Glutamatergic neuron (in vitro differentiated cells): ENCODE data around the gene CA9. TPM values are rescaled to one million over a fixed set of nuclear protein-coding genes. Genes with fewer than 3 reads are reported as not detected.

Experiments
- DNase-seq: peaks from one replicate; pipeline ENCODE4 v3.0.0; 2022
- H3K27ac Mint-ChIP-seq: one replicate; pipeline ENCODE4 v1.8.0; 2020; ENCODE audit warnings: mild to moderate bottlenecking, mixed read lengths, inconsistent platforms; ENCODE audit not compliant: unreplicated experiment
- H3K27me3 Mint-ChIP-seq: one replicate; pipeline ENCODE4 v1.8.0; 2020; ENCODE audit warnings: mild to moderate bottlenecking, moderate library complexity, mixed read lengths, inconsistent platforms; ENCODE audit not compliant: unreplicated experiment
- H3K36me3 Mint-ChIP-seq: one replicate; pipeline ENCODE4 v1.8.0; 2020; ENCODE audit warnings: mild to moderate bottlenecking, mixed read lengths, inconsistent platforms; ENCODE audit not compliant: unreplicated experiment
- H3K4me1 Mint-ChIP-seq: one replicate; pipeline ENCODE4 v1.8.0; 2020; ENCODE audit warnings: mild to moderate bottlenecking, low read depth, mixed read lengths, inconsistent platforms; ENCODE audit not compliant: unreplicated experiment
- H3K4me3 Mint-ChIP-seq: one replicate; pipeline ENCODE4 v1.8.0; 2020; ENCODE audit warnings: mild to moderate bottlenecking, mixed read lengths, inconsistent platforms; ENCODE audit not compliant: unreplicated experiment
- H3K9me3 Mint-ChIP-seq: one replicate; pipeline ENCODE4 v1.8.0; 2020; ENCODE audit warnings: mild to moderate bottlenecking, moderate library complexity, mixed read lengths, inconsistent platforms; ENCODE audit not compliant: unreplicated experiment
- total RNA-seq: library from RNA; stranded (reverse); fragmentation: NEBNext Ultra II Directional; extraction: Animal tissue kit (Norgen Biotek cat#: 25700); gene quantifications from one replicate; pipeline ENCODE4 v1.2.1, GENCODE V29; 2021; ENCODE audit not compliant: unreplicated experiment
- TF ChIP-seq, protein P1 (sequence below): fragments of 200-600 bp; sonication (generic); IDR thresholded peaks from one replicate; pipeline ENCODE4 v1.5.0; 2021; ENCODE audit not compliant: partially characterized antibody, unreplicated experiment

Gene CA9
- total RNA-seq, 1 donor from 2014 or later, result not detected

DNA sequence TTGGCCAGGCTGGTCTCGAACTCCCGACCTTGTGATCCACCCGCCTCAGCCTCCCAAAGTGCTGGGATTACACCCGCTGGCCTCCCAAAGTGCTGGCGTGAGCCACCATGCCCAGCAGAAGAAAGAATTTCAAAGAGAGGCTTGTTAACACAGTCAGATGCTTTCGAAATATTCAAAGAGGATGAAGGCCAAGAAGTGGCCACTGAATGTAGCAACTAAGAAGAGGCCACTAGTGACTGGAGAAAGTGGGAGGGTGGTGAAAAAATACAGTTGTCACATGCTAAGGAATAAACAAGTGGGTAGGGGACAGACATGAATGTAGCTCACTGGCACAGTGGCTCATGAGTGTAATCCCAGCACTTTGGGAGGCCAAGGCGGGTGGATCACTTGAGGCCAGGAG is 29.0 kb downstream of the CA9 start:
- DNase-seq, result no peak
- no peaks in the 10 kb centered on the region for H3K27me3 Mint-ChIP-seq
- no peaks in the 10 kb centered on the region for H3K9me3 Mint-ChIP-seq
- H3K27ac Mint-ChIP-seq, result no peak overlapping the region
- no peaks in the 10 kb centered on the region for H3K4me1 Mint-ChIP-seq
- H3K4me3 Mint-ChIP-seq, result no peak overlapping the region
- H3K36me3 Mint-ChIP-seq, result peaks cover 5% of the 10 kb centered on the region
- TF ChIP-seq, protein P1, sequence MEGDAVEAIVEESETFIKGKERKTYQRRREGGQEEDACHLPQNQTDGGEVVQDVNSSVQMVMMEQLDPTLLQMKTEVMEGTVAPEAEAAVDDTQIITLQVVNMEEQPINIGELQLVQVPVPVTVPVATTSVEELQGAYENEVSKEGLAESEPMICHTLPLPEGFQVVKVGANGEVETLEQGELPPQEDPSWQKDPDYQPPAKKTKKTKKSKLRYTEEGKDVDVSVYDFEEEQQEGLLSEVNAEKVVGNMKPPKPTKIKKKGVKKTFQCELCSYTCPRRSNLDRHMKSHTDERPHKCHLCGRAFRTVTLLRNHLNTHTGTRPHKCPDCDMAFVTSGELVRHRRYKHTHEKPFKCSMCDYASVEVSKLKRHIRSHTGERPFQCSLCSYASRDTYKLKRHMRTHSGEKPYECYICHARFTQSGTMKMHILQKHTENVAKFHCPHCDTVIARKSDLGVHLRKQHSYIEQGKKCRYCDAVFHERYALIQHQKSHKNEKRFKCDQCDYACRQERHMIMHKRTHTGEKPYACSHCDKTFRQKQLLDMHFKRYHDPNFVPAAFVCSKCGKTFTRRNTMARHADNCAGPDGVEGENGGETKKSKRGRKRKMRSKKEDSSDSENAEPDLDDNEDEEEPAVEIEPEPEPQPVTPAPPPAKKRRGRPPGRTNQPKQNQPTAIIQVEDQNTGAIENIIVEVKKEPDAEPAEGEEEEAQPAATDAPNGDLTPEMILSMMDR, result no peak

DNA sequence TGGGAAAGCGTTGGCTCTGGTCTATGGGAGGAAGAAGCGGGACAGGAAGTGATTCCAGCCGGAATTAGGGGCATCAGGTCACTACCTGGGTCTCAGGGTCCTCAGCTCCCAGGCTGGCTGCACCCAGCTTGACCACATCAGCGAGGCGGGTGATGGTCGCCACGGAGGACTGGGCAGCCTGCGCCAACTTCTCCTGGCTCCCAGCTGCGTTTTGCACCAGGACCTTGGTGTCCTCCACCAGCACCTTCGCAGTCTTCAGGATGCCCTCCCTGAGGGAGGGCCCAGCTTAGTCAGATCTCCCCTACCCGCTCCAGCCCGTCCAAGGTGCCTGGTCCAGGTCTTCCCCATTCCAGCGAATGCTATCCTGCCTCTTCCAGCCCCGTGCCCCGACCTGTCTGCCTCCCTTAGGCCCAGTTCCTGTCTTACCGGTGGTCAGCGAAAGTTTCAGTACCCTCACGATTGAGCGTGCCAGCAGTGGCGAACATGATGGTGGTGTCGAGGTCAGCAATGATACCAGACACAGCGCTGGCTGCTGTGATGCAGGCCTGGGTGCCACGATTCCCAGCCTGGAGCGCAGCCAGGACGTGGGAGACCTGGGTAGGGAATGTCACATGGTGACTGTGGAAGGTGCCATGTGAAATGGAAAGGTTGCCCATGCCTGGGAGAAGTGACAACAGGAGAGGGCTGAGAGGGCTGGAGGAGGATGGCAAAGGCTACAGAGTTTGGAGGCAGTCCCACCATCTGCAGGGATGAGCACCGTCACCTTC is 30.4 kb downstream of the CA9 start:
- Mint-ChIP-seq H3K4me1 (no peaks in the 10 kb centered on the region), H3K36me3 (peaks cover 12% of the 10 kb centered on the region), H3K27me3 (peaks cover under 1% of the 10 kb centered on the region), H3K27ac (no peak overlapping the region), H3K9me3 (no peaks in the 10 kb centered on the region), H3K4me3 (no peak overlapping the region)
- no peak for DNase-seq
- TF ChIP-seq, protein P1, result no peak

DNA sequence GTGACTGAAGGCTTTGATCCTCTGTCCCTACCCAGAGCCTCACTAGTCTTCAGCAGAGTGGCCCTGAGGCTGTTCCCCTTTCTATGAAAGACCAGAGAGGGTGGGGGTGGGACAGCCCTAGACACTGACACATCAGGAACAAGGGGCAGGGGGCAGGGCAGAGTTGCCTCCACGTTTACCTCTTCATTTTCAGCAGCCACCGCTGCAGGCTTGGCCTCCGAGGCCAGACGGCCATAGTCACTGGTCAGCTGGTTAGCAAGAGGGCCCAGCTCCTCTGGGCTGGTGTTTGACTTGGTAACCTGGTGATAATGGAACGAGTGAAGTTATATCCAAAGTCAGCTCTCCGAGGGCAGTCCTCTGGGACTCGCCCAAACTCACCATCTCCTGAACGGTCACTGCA is 31.6 kb downstream of the CA9 start:
- no peaks in the 10 kb centered on the region for H3K4me1 Mint-ChIP-seq
- peaks cover 12% of the 10 kb centered on the region for H3K36me3 Mint-ChIP-seq
- H3K4me3 Mint-ChIP-seq, result no peak overlapping the region
- peaks cover 2% of the 10 kb centered on the region for H3K27me3 Mint-ChIP-seq
- H3K9me3 Mint-ChIP-seq, result no peaks in the 10 kb centered on the region
- TF ChIP-seq, protein P1, result no peak
- DNase-seq, result no peak
- H3K27ac Mint-ChIP-seq, result no peak overlapping the region

DNA sequence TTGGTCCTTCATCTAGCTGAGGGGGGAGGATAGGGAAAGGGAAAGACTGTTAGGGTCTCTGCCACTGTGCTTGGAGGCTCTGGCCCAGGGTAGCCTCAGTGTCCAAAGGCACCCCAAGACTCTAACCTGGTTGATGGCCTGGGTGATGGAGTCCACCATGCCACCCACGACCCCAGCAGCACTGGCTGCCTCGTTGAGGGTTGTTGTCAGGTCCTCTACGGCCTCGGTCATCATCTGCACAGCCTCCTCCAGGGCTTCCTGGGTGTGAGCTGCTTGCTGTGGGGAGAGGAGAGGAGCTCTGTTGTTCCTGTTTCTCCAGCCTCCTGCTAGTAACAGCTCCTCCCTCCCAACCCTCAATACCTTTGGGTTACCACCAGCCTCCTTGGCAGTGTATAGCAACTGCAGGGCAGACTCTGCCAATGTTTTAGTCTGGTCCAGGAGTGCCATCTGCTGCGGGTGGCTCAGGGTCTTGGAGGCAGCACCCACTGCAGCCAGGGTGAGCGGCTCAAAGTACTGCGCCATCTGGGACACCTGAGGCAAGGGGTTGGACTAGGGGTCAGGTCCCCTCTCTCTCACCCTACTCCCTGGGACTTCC is 32.2 kb downstream of the CA9 start:
- Mint-ChIP-seq H3K4me3 (no peak overlapping the region), H3K36me3 (peaks cover 12% of the 10 kb centered on the region), H3K9me3 (no peaks in the 10 kb centered on the region), H3K4me1 (no peaks in the 10 kb centered on the region), H3K27ac (no peak overlapping the region), H3K27me3 (peaks cover 2% of the 10 kb centered on the region)
- no peak for DNase-seq
- TF ChIP-seq, protein P1, result no peak

DNA sequence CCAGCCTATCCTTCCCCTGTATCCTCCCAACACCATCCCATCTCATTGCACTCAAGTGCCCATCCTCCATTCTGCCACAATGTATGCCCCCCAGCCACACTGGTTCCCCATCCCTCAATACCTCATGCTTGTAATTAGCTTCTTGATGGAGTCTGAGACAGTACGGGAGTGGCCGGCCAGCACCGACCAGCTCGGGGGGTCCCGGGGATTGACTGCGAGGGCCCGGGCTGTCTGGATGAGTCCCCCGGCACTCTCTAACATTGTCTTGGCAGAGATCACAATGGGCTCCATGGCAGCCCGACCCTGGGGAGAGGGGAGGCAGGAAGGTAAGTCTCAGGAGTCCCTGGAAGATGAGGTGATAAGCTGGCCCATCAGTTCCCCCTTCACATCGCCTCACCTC is 33.2 kb downstream of the CA9 start:
- Mint-ChIP-seq H3K4me1 (no peaks in the 10 kb centered on the region), H3K27ac (no peak overlapping the region), H3K9me3 (no peaks in the 10 kb centered on the region), H3K4me3 (no peak overlapping the region), H3K36me3 (peaks cover 12% of the 10 kb centered on the region), H3K27me3 (peaks cover 2% of the 10 kb centered on the region)
- TF ChIP-seq, protein P1, result no peak
- DNase-seq, result no peak
